HepG2 (cell line): ENCODE results near the gene CTAGE9.

Experiments
- CTCF ChIP-seq: sonication (generic); formaldehyde crosslinking; IDR thresholded peaks from 2 replicates; pipeline ENCODE4 v1.5.0; 2020; ENCODE audit warnings: mild to moderate bottlenecking, missing genetic modification reagents, moderate library complexity
- MTA1 ChIP-seq: sonication (generic); formaldehyde crosslinking; IDR thresholded peaks from 2 replicates; pipeline ENCODE4 v1.4.0; 2020; ENCODE audit warnings: missing genetic modification reagents, mild to moderate bottlenecking, borderline replicate concordance
- TF ChIP-seq, protein P1 (sequence below): sonication (generic); formaldehyde crosslinking; IDR thresholded peaks from 2 replicates; pipeline ENCODE4 v1.4.0; 2020; ENCODE audit warnings: missing genetic modification reagents, borderline replicate concordance

DNA sequence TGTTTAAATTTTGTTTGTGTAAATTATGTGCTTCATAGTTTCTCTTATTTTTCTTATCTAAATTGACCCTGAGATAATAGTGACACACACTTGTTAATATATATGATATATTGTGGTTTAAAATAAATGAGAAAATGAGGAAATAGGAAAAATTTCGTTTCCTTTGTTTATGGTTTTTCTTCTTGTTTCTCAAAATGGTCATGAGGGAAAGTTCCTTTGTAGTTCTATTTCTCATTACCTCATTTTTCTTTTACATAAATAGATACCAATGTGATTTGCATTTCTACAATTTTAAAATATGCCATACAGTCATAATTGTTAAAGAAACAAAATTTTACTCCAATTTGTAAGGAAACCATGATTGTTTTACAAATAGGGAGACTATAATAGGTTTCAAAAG, 18.8 kb downstream of the CTAGE9 start:
- TF ChIP-seq, protein P1, sequence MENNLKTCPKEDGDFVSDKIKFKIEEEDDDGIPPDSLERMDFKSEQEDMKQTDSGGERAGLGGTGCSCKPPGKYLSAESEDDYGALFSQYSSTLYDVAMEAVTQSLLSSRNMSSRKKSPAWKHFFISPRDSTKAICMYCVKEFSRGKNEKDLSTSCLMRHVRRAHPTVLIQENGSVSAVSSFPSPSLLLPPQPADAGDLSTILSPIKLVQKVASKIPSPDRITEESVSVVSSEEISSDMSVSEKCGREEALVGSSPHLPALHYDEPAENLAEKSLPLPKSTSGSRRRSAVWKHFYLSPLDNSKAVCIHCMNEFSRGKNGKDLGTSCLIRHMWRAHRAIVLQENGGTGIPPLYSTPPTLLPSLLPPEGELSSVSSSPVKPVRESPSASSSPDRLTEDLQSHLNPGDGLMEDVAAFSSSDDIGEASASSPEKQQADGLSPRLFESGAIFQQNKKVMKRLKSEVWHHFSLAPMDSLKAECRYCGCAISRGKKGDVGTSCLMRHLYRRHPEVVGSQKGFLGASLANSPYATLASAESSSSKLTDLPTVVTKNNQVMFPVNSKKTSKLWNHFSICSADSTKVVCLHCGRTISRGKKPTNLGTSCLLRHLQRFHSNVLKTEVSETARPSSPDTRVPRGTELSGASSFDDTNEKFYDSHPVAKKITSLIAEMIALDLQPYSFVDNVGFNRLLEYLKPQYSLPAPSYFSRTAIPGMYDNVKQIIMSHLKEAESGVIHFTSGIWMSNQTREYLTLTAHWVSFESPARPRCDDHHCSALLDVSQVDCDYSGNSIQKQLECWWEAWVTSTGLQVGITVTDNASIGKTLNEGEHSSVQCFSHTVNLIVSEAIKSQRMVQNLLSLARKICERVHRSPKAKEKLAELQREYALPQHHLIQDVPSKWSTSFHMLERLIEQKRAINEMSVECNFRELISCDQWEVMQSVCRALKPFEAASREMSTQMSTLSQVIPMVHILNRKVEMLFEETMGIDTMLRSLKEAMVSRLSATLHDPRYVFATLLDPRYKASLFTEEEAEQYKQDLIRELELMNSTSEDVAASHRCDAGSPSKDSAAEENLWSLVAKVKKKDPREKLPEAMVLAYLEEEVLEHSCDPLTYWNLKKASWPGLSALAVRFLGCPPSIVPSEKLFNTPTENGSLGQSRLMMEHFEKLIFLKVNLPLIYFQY, result no peak
- TF ChIP-seq MTA1 (CRISPR knock-in tag), result no peak
- TF ChIP-seq CTCF (CRISPR knock-in tag), result no peak
